ENCODE data around the gene MEGF8. TPM values are rescaled to one million over a fixed set of nuclear protein-coding genes. Genes with fewer than 3 reads are reported as not detected.

MEGF8 gene
- total and polyA plus RNA-seq, 2 donors (not counting 3 experiments of a cell fraction or from before 2014, with no cell fraction given): 20.6 to 39.6 TPM

DNA sequence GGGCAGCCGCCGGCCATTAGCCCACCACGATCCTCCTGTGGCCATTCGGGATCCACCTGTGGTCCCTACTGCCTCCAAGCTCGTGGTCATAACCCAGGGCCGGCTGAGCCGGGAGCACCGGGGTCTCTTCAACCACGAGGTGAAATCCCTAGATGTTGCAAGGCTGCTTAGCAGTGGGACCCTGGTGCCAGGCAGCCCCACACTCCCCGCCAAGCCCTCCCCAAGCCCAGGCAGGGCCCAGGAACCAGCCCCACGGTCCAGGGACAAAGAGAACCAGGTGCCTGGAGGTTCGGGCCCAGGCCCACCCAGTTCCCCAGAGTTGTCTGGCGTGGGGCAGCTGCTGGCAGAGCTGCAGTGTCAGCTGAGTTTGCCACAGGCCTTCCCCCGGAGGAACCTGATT lies 15.7 kb upstream of the MEGF8 start:
- intact Hi-C loops (cut with micrococcal nuclease): no loop called here
- H3K36me3 ChIP-seq (ENCODE audit: control insufficient read depth in 2 of 2, extremely low read depth in 1 of 2, insufficient read depth in 2 of 2, low read length in 2 of 2): no peaks in the 10 kb centered on the region
- TF ChIP-seq POLR2AphosphoS5 (IDR thresholded peaks at IDR 0.05; ENCODE audit: insufficient read depth, low read depth, low read length) (no peak), EZH2 (IDR thresholded peaks at IDR 0.05; ENCODE audit: borderline replicate concordance, low read depth, low read length, severe bottlenecking) (no peak), JUN (IDR thresholded peaks at IDR 0.05; ENCODE audit: borderline replicate concordance, insufficient read depth, insufficient read length, low read depth) (no peak), POLR2A (IDR thresholded peaks at IDR 0.05; ENCODE audit: low read depth, low read length) (no peak), MYC (IDR thresholded peaks at IDR 0.05; ENCODE audit: low read depth, low read length) (no peak), CTCF (IDR thresholded peaks at IDR 0.05; ENCODE audit: extremely low read depth in 1 of 2, insufficient read depth in 1 of 2, low read depth in 1 of 2, low read length in 2 of 2) (no peak), MAX (IDR thresholded peaks at IDR 0.05; ENCODE audit: insufficient read depth, insufficient read length) (no peak), GATA2 (IDR thresholded peaks at IDR 0.05; ENCODE audit: insufficient read depth, insufficient read length, low read depth, low read length) (no peak), FOS (IDR thresholded peaks at IDR 0.05; ENCODE audit: borderline replicate concordance, insufficient read depth, low read length) (no peak)
- no peak overlapping the region for H3K9ac ChIP-seq (replicated peaks; ENCODE audit: extremely low read depth, insufficient read depth, low read length)
- ChIA-PET POLR2A (no interaction called here), CTCF (no interaction called here)
- dilution Hi-C loops (cut with MboI; ENCODE audit: extremely low pct_ligation_motif_present, low sequenced_read_pairs): no loop called here
- no peaks in the 10 kb centered on the region for H3K9me1 ChIP-seq (replicated peaks; ENCODE audit: control insufficient read depth, extremely low read depth, insufficient read depth, low read length)
- H2AFZ ChIP-seq (ENCODE audit: low read depth, low read length): no peak overlapping the region
- H3K27me3 ChIP-seq (ENCODE audit: control insufficient read depth in 2 of 2, insufficient read depth in 2 of 2, low read length in 2 of 2): peaks cover 11 to 13% of the 10 kb centered on the region in 2 experiments
- H4K20me1 ChIP-seq (replicated peaks; ENCODE audit: control insufficient read depth, extremely low read depth, insufficient read depth, low read length): no peaks in the 10 kb centered on the region
- DNase-seq (ENCODE audit: low read depth, low spot score): no peak
- no peak overlapping the region for H3K4me2 ChIP-seq (ENCODE audit: insufficient read depth, low read length)
- H3K9me3 ChIP-seq (replicated peaks; ENCODE audit: control insufficient read depth, insufficient read depth, low read length): no peaks in the 10 kb centered on the region
- H3K27ac ChIP-seq (ENCODE audit: insufficient read depth, low read depth, low read length): no peak overlapping the region
- no peak for FAIRE-seq
- H3K4me3 ChIP-seq (replicated peaks in 1 of 3; ENCODE audit: insufficient read depth in 1 of 3, low read depth in 1 of 3, low read length in 3 of 3): no peak overlapping the region
- H3K79me2 ChIP-seq (ENCODE audit: control insufficient read depth, insufficient read depth, low read length): no peaks in the 10 kb centered on the region
- no TSS peak for BruUV-seq (replicated peaks)
- H3K4me1 ChIP-seq (ENCODE audit: control insufficient read depth, extremely low read depth, insufficient read depth, low read length): no peaks in the 10 kb centered on the region

Measured in endothelial cell of umbilical vein (primary cell).